ENCODE measurements around the gene KRT40. TPM values are rescaled to one million over a fixed set of nuclear protein-coding genes. Genes with fewer than 3 reads are reported as not detected.
A peak's percentile ranks its signal among the peaks of the same experiment; 100 is the strongest.

The KRT40 gene
- total RNA-seq (ENCODE audit: unreplicated experiment) = not detected
- long read RNA-seq = 0 reads

- Mint-ChIP-seq H3K4me1 (ENCODE audit: unreplicated experiment) (peaks cover 19% of the 10 kb centered on the region), H3K36me3 (ENCODE audit: low read depth, unreplicated experiment) (no peaks in the 10 kb centered on the region), H3K9me3 (ENCODE audit: unreplicated experiment) (no peaks in the 10 kb centered on the region), H3K27ac (ENCODE audit: unreplicated experiment) (peak within 1 kb of the TSS; percentile 21), H3K27me3 (ENCODE audit: unreplicated experiment) (no peaks in the 10 kb centered on the region), H3K4me3 (ENCODE audit: unreplicated experiment) (no peak within 1 kb of the TSS)
- DNase-seq (ENCODE audit: low spot score) = no peak
- TF ChIP-seq, protein P1, sequence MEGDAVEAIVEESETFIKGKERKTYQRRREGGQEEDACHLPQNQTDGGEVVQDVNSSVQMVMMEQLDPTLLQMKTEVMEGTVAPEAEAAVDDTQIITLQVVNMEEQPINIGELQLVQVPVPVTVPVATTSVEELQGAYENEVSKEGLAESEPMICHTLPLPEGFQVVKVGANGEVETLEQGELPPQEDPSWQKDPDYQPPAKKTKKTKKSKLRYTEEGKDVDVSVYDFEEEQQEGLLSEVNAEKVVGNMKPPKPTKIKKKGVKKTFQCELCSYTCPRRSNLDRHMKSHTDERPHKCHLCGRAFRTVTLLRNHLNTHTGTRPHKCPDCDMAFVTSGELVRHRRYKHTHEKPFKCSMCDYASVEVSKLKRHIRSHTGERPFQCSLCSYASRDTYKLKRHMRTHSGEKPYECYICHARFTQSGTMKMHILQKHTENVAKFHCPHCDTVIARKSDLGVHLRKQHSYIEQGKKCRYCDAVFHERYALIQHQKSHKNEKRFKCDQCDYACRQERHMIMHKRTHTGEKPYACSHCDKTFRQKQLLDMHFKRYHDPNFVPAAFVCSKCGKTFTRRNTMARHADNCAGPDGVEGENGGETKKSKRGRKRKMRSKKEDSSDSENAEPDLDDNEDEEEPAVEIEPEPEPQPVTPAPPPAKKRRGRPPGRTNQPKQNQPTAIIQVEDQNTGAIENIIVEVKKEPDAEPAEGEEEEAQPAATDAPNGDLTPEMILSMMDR (IDR thresholded peaks at IDR 0.05; ENCODE audit: unreplicated experiment) = no peak
Measured at GRCh38 chr17:40984226-40984625, at the start of gene KRT40. KRT40 (minus strand) TSS chr17:40984326; CDS start chr17:40984273, 53 bp downstream.

- TF ChIP-seq, protein P1 (IDR thresholded peaks at IDR 0.05; ENCODE audit: unreplicated experiment) = no peak
- no peaks in the 10 kb centered on the region for H3K4me1 Mint-ChIP-seq (ENCODE audit: unreplicated experiment)
- H3K36me3 Mint-ChIP-seq (ENCODE audit: low read depth, unreplicated experiment) = no peaks in the 10 kb centered on the region
- H3K27ac Mint-ChIP-seq (ENCODE audit: unreplicated experiment) = no peak within 1 kb of the TSS
- H3K4me3 Mint-ChIP-seq (ENCODE audit: unreplicated experiment) = no peak within 1 kb of the TSS
- no peaks in the 10 kb centered on the region for H3K9me3 Mint-ChIP-seq (ENCODE audit: unreplicated experiment)
- DNase-seq (ENCODE audit: low spot score) = no peak
- H3K27me3 Mint-ChIP-seq (ENCODE audit: unreplicated experiment) = no peaks in the 10 kb centered on the region
Measured at GRCh38 chr17:41029633-41030245, 45.6 kb upstream of the KRT40 start, which contains the start of gene KRTAP1-4. KRTAP1-4 (minus strand) TSS chr17:41030195; CDS start chr17:41030078, 117 bp downstream.

GRCh38 chr17:41026715-41027471, 42.8 kb upstream of the KRT40 start, which contains the start of gene KRTAP1-5:
KRTAP1-5 (minus strand) TSS chr17:41027208; CDS start chr17:41027155, 53 bp downstream.
- H3K27me3 Mint-ChIP-seq (ENCODE audit: unreplicated experiment) = no peaks in the 10 kb centered on the region
- TF ChIP-seq, protein P1 (IDR thresholded peaks at IDR 0.05; ENCODE audit: unreplicated experiment) = no peak
- no peaks in the 10 kb centered on the region for H3K9me3 Mint-ChIP-seq (ENCODE audit: unreplicated experiment)
- no peak for DNase-seq (ENCODE audit: low spot score)
- H3K4me1 Mint-ChIP-seq (ENCODE audit: unreplicated experiment) = no peaks in the 10 kb centered on the region
- no peak within 1 kb of the TSS for H3K4me3 Mint-ChIP-seq (ENCODE audit: unreplicated experiment)
- no peaks in the 10 kb centered on the region for H3K36me3 Mint-ChIP-seq (ENCODE audit: low read depth, unreplicated experiment)
- H3K27ac Mint-ChIP-seq (ENCODE audit: unreplicated experiment) = no peak within 1 kb of the TSS

- Mint-ChIP-seq H3K4me1 (ENCODE audit: unreplicated experiment) (no peaks in the 10 kb centered on the region), H3K36me3 (ENCODE audit: low read depth, unreplicated experiment) (no peaks in the 10 kb centered on the region), H3K9me3 (ENCODE audit: unreplicated experiment) (no peaks in the 10 kb centered on the region), H3K27ac (ENCODE audit: unreplicated experiment) (no peak overlapping the region), H3K27me3 (ENCODE audit: unreplicated experiment) (no peaks in the 10 kb centered on the region), H3K4me3 (ENCODE audit: unreplicated experiment) (no peak overlapping the region)
- TF ChIP-seq, protein P1 (IDR thresholded peaks at IDR 0.05; ENCODE audit: unreplicated experiment) = no peak
- no peak for DNase-seq (ENCODE audit: low spot score)
Measured at GRCh38 chr17:41024697-41025096, 40.6 kb upstream of the KRT40 start.

- Mint-ChIP-seq H3K4me3 (ENCODE audit: unreplicated experiment) (no peak overlapping the region), H3K27me3 (ENCODE audit: unreplicated experiment) (no peaks in the 10 kb centered on the region), H3K4me1 (ENCODE audit: unreplicated experiment) (peaks cover 22% of the 10 kb centered on the region), H3K36me3 (ENCODE audit: low read depth, unreplicated experiment) (no peaks in the 10 kb centered on the region), H3K27ac (ENCODE audit: unreplicated experiment) (no peak overlapping the region), H3K9me3 (ENCODE audit: unreplicated experiment) (no peaks in the 10 kb centered on the region)
- TF ChIP-seq, protein P1 (IDR thresholded peaks at IDR 0.05; ENCODE audit: unreplicated experiment) = no peak
- DNase-seq (ENCODE audit: low spot score) = no peak
Measured at GRCh38 chr17:41020336-41020735, 36.2 kb upstream of the KRT40 start.

Data from endothelial cell (in vitro differentiated cells).